ENCODE data around the gene ST3GAL4. TPM values are rescaled to one million over a fixed set of nuclear protein-coding genes. Genes with fewer than 3 reads are reported as not detected.
A peak's percentile ranks its signal among the peaks of the same experiment; 100 is the strongest.

Gene ST3GAL4
- total and polyA plus RNA-seq, 10 of the 15 experiments (the other 5 are each of a cell fraction or from before 2014, with no cell fraction given): 3.8 to 8.1 (median 6.5) TPM; not detected in 2

DNA sequence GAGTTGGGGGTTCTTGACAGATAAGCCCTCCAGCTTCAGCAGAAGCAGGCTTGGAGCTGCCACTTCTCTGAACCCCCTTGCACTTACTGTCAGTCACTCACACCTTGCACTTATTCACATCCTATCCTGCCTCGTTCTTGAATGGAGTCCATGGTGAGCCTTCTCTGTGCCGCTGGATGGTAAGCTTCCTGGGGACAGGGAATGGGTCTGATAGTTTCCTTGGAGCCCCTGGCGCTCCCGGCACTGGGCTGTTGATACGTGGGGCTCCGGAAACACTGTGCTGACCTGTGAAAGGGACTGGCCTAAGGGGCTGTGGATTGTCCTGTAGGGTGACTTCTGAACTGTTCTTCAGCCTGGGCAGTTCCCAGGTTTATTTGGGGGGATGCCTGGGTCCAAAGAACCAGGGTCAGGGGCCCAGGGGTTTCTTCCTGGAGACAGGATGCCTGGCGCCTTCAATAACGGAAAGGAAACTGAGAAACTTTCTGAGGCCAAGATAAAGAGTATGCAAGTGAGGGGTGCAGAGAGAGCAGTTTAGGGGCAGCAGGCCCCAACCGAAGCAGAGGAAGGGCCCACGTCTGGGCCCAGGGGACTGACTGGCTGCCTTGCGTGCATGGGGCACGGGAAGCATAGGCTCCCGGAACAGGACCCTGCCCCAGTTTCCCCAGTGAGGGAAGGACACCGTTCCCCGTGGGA, 709 bp upstream of the ST3GAL4 start:
- TSS peak; percentile 84 for BruUV-seq (replicated peaks)
- DNase-seq (ENCODE audit: low read depth, low spot score) (no peak), FAIRE-seq (no peak), ATAC-seq (peak; percentile 67)
- H3K4me2 ChIP-seq (ENCODE audit: control insufficient read depth, insufficient read depth): peak overlapping the region; percentile 96
- peaks cover 21% of the 10 kb centered on the region for H3K4me1 ChIP-seq (ENCODE audit: control insufficient read depth, insufficient read depth, low read length)
- no peaks in the 10 kb centered on the region for H3K9me3 ChIP-seq (replicated peaks; ENCODE audit: control insufficient read depth, insufficient read depth, low read length)
- H3K36me3 ChIP-seq (ENCODE audit: control insufficient read depth in 2 of 2, insufficient read depth in 2 of 2, low read length in 1 of 2): no peaks in the 10 kb centered on the region; a peak in 1 of 4 replicates
- RAD21 ChIA-PET (ENCODE audit: unreplicated experiment): interaction anchor here (0.6 to 2.4 kb wide), 3 partner anchors 43 to 71 kb away, joined by 4 to 8 read pairs (median 5); no protein-coding TSS in a partner anchor
- WGBS (ENCODE audit: insufficient coverage, insufficient replicate concordance, low lambda C conversion rate, missing lambda C conversion rate): 23% methylated on average over 15 of the region's 15 CpGs
- peak overlapping the region; percentile 87 for H3K27ac ChIP-seq (ENCODE audit: control insufficient read depth, insufficient read depth)
- CTCF ChIA-PET: interaction anchor here (1.6 to 5.2 kb wide), 3 partner anchors 9 to 126 kb away, joined by 3 to 22 read pairs (median 11); no protein-coding TSS in a partner anchor
- POLR2A ChIA-PET: interaction anchor here (1.6 kb wide), 1 partner anchor 51 kb away, joined by 5 read pairs; the partner anchor contains the start of gene DCPS
- in situ Hi-C loops (cut with MboI): no loop called here
- H2AFZ ChIP-seq (ENCODE audit: control insufficient read depth, low read depth, low read length): peak overlapping the region; percentile 86
- SMC1A ChIA-PET (ENCODE audit: uncharacterized antibody, unreplicated experiment): interaction anchor here (1.2 to 2.6 kb wide), 4 partner anchors 10 to 66 kb away, joined by 3 to 14 read pairs (median 4); no protein-coding TSS in a partner anchor
- peaks cover 17% of the 10 kb centered on the region for H3K79me2 ChIP-seq (ENCODE audit: control insufficient read depth, insufficient read depth, low read length)
- H3K9ac ChIP-seq (ENCODE audit: control insufficient read depth, insufficient read depth, low read length): peak overlapping the region; percentile 95
- H3K4me3 ChIP-seq: peak overlapping the region; percentile 73
- intact Hi-C loops (cut with micrococcal nuclease; ENCODE audit: unreplicated experiment): loop anchor here (2.0 to 5.0 kb wide), 2 partner anchors 44 to 63 kb away; no protein-coding TSS in a partner anchor
- TF ChIP-seq CBFB (IDR thresholded peaks at IDR 0.05; ENCODE audit: low read depth) (0 out of 2 replicates have a peak, but pooled peaks have one; percentile 15), NFIC (IDR thresholded peaks at IDR 0.05; ENCODE audit: low read depth, low read length) (no peak), CREM (IDR thresholded peaks at IDR 0.05; ENCODE audit: low read depth) (no peak), PAX8 (IDR thresholded peaks at IDR 0.05) (no peak), POLR2AphosphoS5 (IDR thresholded peaks at IDR 0.05; ENCODE audit: low read length) (0 out of 2 replicates have a peak, but pooled peaks have one; percentile 24), RCOR1 (conservative IDR thresholded peaks at IDR 0.05; ENCODE audit: low read depth, low read length) (no peak)
- TF ChIP-seq, protein P1, sequence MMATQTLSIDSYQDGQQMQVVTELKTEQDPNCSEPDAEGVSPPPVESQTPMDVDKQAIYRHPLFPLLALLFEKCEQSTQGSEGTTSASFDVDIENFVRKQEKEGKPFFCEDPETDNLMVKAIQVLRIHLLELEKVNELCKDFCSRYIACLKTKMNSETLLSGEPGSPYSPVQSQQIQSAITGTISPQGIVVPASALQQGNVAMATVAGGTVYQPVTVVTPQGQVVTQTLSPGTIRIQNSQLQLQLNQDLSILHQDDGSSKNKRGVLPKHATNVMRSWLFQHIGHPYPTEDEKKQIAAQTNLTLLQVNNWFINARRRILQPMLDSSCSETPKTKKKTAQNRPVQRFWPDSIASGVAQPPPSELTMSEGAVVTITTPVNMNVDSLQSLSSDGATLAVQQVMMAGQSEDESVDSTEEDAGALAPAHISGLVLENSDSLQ (IDR thresholded peaks at IDR 0.05): peak; percentile 27; the same call in 1 of the 2 replicates
- no peaks in the 10 kb centered on the region for H3K27me3 ChIP-seq (replicated peaks in 1 of 2; ENCODE audit: control insufficient read depth in 2 of 2, insufficient read depth in 2 of 2, low read length in 1 of 2)
- H4K20me1 ChIP-seq (ENCODE audit: control insufficient read depth, insufficient read depth): no peaks in the 10 kb centered on the region

Measured in GM12878 (cell line).